Breast epithelium (tissue), 4 donors: ENCODE data around the gene MARF1. TPM values are rescaled to one million over a fixed set of nuclear protein-coding genes. Genes with fewer than 3 reads are reported as not detected.

Source experiments
- DNase-seq, 2 donors: peaks; one replicate each; pipeline ENCODE4 v3.0.0-alpha.2; 2019; ENCODE audit warnings: low spot score in 2 of 2
- H3K27ac ChIP-seq, 2 donors: fragments of 200-600 bp; sonication (generic) in 1 of 2; one replicate each; pipeline ENCODE4 v1.5.1; 2016 to 2019; ENCODE audit warnings: mild to moderate bottlenecking in 1 of 2
- H3K27me3 ChIP-seq, 2 donors: fragments of 200-600 bp; sonication (generic) in 1 of 2; one replicate each; pipeline versions ENCODE4 v1.5.1 to v1.6.0; 2017 to 2019; ENCODE audit warnings: control low read depth in 1 of 2, mild to moderate bottlenecking in 1 of 2
- H3K36me3 ChIP-seq: fragments of 200-600 bp; one replicate; pipeline ENCODE4 v1.5.1; 2019
- H3K4me1 ChIP-seq, 2 donors: fragments of 200-600 bp; sonication (generic); one replicate each; pipeline ENCODE4 v1.5.1; 2016 to 2019; ENCODE audit warnings: control low read depth in 1 of 2
- H3K4me3 ChIP-seq, 3 donors: fragments of 200-600 bp; sonication (generic); 1 replicate in 2 of 3; 2 replicates in 1 of 3; pipeline ENCODE4 v1.5.1; 2016 to 2019; ENCODE audit warnings: mild to moderate bottlenecking in 3 of 3, moderate library complexity in 2 of 3
- H3K9me3 ChIP-seq, 2 donors: fragments of 200-600 bp; sonication (generic) in 1 of 2; one replicate each; pipeline ENCODE4 v1.5.1; 2016 to 2019; ENCODE audit warnings: control low read depth in 1 of 2
- POLR2A ChIP-seq: fragments of 450-650 bp; IDR thresholded peaks from one replicate; pipeline ENCODE4 v1.6.1; 2016; ENCODE audit warnings: antibody characterized with exemption, mild to moderate bottlenecking, moderate library complexity
- POLR2AphosphoS5 ChIP-seq, 3 donors: sonication (generic); formaldehyde crosslinking; IDR thresholded peaks; one replicate each; pipeline ENCODE4 v1.6.1; 2017; ENCODE audit warnings: antibody characterized with exemption in 3 of 3
- intact Hi-C: fragments of 100-400 bp; cut with DNase I; formaldehyde crosslinking; loops from one replicate; pipeline ENCODE4 v1.15.1; 2023; ENCODE audit warnings: low total_unique reads
- total RNA-seq, 3 donors: library from RNA; depleted of rRNA; stranded (reverse); fragments of >200 nt; gene quantifications; one replicate each; pipeline ENCODE4 v1.1.0, GENCODE V29; 2016
- TF ChIP-seq, protein P1 (sequence below), 3 donors: fragments of 450-650 bp; IDR thresholded peaks; one replicate each; pipeline ENCODE4 v1.5.1; 2016 to 2017; ENCODE audit warnings: antibody characterized with exemption in 3 of 3, mild to moderate bottlenecking in 3 of 3, moderate library complexity in 3 of 3

The MARF1 gene
- total RNA-seq, 3 donors from 2014 or later, result 42.9 to 49.3 (median 47.5) TPM

DNA sequence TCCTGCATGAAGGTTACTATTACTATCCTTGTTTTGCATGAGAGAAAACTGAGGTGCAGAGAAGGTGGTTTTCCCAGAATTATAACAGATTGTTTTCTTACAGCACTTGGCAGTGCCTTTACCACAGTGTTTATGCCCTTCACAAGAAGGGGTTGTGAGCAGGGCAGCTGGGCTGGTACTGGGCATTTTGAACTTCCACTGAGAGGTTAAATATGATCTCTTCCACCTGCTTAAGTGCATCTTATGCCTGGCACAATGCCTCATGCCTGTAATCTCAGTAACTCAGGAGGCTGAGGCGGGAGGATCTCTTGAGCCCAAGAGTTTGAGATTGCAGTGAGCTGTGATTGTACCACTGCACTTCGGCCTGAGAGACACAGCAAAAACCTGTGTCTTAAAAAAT, 43.3 kb upstream of the MARF1 start:
- intact Hi-C loops, result no loop called here
- Histone ChIP-seq H3K27ac (no peak overlapping the region), H3K36me3 (no peaks in the 10 kb centered on the region), H3K9me3 (no peaks in the 10 kb centered on the region), H3K4me1 (no peaks in the 10 kb centered on the region), H3K27me3 (no peaks in the 10 kb centered on the region), H3K4me3 (no peak overlapping the region)
- no peak for DNase-seq
- TF ChIP-seq, protein P1, sequence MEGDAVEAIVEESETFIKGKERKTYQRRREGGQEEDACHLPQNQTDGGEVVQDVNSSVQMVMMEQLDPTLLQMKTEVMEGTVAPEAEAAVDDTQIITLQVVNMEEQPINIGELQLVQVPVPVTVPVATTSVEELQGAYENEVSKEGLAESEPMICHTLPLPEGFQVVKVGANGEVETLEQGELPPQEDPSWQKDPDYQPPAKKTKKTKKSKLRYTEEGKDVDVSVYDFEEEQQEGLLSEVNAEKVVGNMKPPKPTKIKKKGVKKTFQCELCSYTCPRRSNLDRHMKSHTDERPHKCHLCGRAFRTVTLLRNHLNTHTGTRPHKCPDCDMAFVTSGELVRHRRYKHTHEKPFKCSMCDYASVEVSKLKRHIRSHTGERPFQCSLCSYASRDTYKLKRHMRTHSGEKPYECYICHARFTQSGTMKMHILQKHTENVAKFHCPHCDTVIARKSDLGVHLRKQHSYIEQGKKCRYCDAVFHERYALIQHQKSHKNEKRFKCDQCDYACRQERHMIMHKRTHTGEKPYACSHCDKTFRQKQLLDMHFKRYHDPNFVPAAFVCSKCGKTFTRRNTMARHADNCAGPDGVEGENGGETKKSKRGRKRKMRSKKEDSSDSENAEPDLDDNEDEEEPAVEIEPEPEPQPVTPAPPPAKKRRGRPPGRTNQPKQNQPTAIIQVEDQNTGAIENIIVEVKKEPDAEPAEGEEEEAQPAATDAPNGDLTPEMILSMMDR (IDR thresholded peaks at IDR 0.05), result no peak
- TF ChIP-seq POLR2A (no peak), POLR2AphosphoS5 (IDR thresholded peaks at IDR 0.05) (no peak)

DNA sequence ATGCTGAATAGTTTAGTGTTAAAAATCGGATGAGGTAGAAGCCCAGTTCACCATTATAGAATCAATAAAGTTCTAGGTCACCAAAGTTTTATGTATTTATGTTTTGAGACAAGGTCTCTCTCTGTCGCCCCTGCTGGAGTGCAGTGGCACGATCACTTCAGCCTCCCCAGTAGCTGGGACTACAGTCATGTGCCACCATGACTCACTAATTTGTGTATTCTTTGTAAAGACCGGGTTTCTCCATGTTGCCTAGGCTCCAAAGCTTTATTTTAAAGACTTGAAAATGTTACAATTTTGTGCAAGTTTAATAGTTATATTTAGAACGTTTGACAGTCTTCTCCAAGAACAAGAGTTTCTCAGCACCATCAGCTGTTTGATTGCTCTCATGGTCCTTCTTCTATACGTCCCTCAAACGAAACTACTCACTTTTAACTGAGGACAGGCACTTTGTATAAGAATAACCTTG, 39.2 kb upstream of the MARF1 start:
- Histone ChIP-seq H3K4me1 (no peaks in the 10 kb centered on the region), H3K27ac (no peak overlapping the region), H3K36me3 (no peaks in the 10 kb centered on the region), H3K9me3 (no peaks in the 10 kb centered on the region), H3K27me3 (no peaks in the 10 kb centered on the region), H3K4me3 (no peak overlapping the region)
- DNase-seq, result no peak
- intact Hi-C loops, result no loop called here
- no peak for TF ChIP-seq POLR2AphosphoS5 (IDR thresholded peaks at IDR 0.05)
- TF ChIP-seq, protein P1 (IDR thresholded peaks at IDR 0.05), result no peak
- TF ChIP-seq POLR2A, result no peak

DNA sequence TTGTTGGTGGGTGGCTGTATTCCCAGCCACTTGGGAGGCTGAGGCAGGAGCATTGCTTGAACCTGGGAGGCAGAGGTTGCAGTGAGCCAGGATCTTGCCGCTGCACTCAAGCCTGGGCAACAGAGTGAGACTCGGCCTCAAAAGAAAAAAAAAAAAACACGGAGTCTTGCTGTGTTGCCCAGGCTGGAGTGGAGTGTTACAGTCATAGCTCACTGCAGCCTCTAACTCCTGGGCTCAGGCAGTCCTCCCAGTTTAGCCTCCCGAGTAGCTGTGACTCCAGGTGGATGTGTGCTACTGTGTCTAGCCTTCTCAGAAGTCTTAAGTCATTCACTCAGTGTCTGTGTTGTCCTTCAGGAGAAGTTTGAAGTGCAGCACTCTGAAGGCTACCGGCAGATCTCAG, 34.5 kb upstream of the MARF1 start:
- H3K27me3 ChIP-seq, result no peaks in the 10 kb centered on the region
- no peak for TF ChIP-seq POLR2AphosphoS5 (IDR thresholded peaks at IDR 0.05)
- TF ChIP-seq, protein P1 (IDR thresholded peaks at IDR 0.05), result no peak
- no peak for TF ChIP-seq POLR2A
- no peak overlapping the region for H3K4me3 ChIP-seq
- H3K36me3 ChIP-seq, result no peaks in the 10 kb centered on the region
- no peaks in the 10 kb centered on the region for H3K9me3 ChIP-seq
- no peak overlapping the region for H3K27ac ChIP-seq
- H3K4me1 ChIP-seq, result peaks cover 0 to 5% of the 10 kb centered on the region in 2 donors
- no peak for DNase-seq
- intact Hi-C loops, result loop anchor here (2.0 kb wide), 1 partner anchor 23 kb away; no protein-coding TSS in a partner anchor

DNA sequence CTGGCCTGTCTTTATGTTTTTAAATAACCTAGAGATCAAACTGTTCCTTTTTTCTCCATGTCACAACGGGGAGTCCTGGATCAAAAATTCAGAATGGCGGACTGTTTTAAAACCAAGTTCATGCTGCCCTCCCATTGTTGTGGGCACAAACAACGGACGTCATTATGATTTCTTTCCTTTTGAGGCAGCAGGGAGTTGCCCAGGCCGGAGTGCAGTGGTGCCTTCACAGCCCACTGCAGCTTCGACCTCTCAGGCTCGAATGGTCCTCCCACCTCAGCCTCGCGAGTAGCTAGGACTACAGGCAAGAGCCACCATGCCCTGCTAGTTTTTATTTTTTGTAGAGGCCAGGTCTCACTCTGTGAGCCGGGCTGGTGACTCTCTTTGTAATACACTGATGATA, 33.6 kb upstream of the MARF1 start:
- no peak overlapping the region for H3K4me3 ChIP-seq
- intact Hi-C loops, result loop anchor here (2.0 kb wide), 1 partner anchor 24 kb away; no protein-coding TSS in a partner anchor
- H3K36me3 ChIP-seq, result no peaks in the 10 kb centered on the region
- DNase-seq, result no peak
- H3K9me3 ChIP-seq, result no peaks in the 10 kb centered on the region
- TF ChIP-seq POLR2AphosphoS5 (IDR thresholded peaks at IDR 0.05), result no peak
- TF ChIP-seq POLR2A, result no peak
- TF ChIP-seq, protein P1 (IDR thresholded peaks at IDR 0.05), result no peak
- no peak overlapping the region for H3K27ac ChIP-seq
- H3K27me3 ChIP-seq, result no peaks in the 10 kb centered on the region
- H3K4me1 ChIP-seq, result peaks cover 0 to 5% of the 10 kb centered on the region in 2 donors

DNA sequence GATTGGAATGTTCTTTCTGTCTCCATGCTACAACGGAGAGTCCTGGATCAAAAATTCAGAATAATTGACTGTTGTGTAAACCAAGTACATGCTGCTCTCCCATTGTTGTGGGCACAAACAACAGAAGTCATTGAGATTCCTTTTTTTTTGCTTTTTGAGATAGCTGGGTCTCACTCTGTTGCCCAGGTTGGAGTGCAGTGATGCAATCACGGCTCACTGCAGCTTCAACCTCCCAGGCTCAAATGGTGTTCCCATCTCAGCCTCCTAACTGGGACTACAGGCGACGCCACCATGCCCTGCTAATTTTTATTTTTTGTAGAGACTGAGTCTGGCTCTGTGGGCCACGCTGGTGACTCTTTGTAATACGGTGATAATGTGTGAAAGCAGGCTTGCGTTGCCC, 31.6 kb upstream of the MARF1 start:
- no peaks in the 10 kb centered on the region for H3K27me3 ChIP-seq
- intact Hi-C loops, result no loop called here
- H3K9me3 ChIP-seq, result no peaks in the 10 kb centered on the region
- no peak for DNase-seq
- H3K27ac ChIP-seq, result peak overlapping the region in 1 of 2 donors; percentile 99
- peaks cover 0 to 5% of the 10 kb centered on the region in 2 donors for H3K4me1 ChIP-seq
- TF ChIP-seq POLR2AphosphoS5 (IDR thresholded peaks at IDR 0.05) (no peak), POLR2A (no peak)
- TF ChIP-seq, protein P1 (IDR thresholded peaks at IDR 0.05), result no peak
- H3K4me3 ChIP-seq, result no peak overlapping the region
- no peaks in the 10 kb centered on the region for H3K36me3 ChIP-seq
